NCI-H82 treated with DMSO at 0.1 percent for 48 hours (cell line): ENCODE measurements around the gene PRDM15.

Experiments used
- DNase-seq: peaks from one replicate; lab custom pipeline; 2025; ENCODE audit not compliant: unreplicated experiment; lab: John Stamatoyannopoulos, UW

The PRDM15 gene

DNA sequence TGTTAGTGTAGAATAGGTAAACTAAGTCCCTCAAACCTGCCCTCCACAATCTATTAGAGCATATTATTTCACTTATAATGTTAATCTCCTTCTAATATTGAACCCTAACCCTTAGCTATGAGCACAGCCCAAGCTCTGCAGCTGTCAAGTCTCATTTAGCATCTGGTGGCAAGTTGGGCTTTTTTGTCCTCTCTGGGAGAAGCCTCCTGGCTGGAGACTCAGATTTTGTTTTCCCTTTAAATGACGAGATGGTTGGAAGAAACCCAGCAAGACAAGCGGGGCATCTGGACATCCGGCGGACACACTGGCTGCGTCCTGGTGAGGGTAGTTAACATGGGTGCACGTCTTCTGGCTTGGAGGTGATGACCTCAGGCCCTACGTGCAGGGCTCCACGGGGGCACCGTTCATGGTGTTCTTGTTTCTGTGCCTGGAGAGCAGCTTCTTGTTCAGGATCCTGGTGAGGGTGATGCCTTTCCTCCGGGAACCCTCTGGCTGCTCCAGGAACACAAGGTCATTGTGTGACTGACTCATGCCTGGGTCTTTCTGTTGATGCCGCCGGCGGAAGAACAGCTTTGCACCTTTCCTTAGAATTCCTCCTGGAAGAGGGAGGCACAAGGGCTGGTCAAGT is 9.7 kb upstream of the PRDM15 start:
- no peak for DNase-seq

GRCh38 chr21:41887667-41888066 is 8.5 kb upstream of the PRDM15 start:
- no peak for DNase-seq

- no peak for DNase-seq
These were observed 7.2 kb upstream of the PRDM15 start for GRCh38 chr21:41886328-41886727.

GRCh38 chr21:41885341-41886024 is 6.3 kb upstream of the PRDM15 start:
- no peak for DNase-seq

GRCh38 chr21:41884501-41885030 is 5.4 kb upstream of the PRDM15 start:
- no peak for DNase-seq

DNA sequence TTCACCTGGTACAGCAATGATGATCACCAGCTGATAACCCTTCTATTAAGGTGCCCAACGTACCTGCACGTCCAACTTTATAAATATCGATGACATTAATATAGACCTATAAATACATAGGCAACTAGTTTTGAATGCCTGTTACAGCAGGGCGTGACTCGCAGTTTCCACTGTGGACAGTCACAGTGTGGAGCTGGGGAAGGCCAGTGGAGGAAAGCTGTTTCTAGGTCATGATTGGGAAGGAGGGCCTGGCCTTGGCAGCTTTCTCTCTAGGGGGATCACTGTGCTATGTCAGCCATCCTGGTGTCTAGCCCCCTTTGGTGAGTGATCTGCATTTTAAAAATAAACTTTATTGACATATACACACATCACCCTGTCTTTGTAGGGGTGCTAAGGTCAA is 4.4 kb upstream of the PRDM15 start:
- no peak for DNase-seq

DNA sequence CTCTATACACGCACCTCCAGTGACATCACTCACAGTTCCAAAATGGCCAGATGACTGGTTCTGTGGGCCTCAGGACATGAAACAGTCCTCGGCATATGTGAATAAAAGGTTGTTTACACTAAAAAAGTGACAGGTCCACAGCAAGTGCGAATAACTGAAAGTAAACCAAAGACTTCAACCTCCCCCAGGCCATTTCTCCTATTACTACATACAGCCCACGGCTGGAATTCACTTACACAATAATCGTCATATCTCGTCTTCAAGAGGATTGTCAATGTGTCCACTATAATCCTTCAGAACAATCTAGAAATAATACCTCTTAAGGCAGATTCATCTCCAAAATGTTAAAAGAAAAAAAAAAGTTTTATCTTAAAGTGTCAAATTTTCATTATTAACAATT is 1.9 kb upstream of the PRDM15 start:
- DNase-seq, result no peak

GRCh38 chr21:41880153-41880552 is 1.0 kb upstream of the PRDM15 start:
- no peak for DNase-seq

GRCh38 chr21:41878831-41879189 is 334 bp downstream of the PRDM15 start:
- DNase-seq, result peak; percentile 43

- no peak for DNase-seq
These were observed 978 bp downstream of the PRDM15 start for GRCh38 chr21:41877901-41878830.

GRCh38 chr21:41876928-41877652 is 2.1 kb downstream of the PRDM15 start:
- DNase-seq, result no peak

DNA sequence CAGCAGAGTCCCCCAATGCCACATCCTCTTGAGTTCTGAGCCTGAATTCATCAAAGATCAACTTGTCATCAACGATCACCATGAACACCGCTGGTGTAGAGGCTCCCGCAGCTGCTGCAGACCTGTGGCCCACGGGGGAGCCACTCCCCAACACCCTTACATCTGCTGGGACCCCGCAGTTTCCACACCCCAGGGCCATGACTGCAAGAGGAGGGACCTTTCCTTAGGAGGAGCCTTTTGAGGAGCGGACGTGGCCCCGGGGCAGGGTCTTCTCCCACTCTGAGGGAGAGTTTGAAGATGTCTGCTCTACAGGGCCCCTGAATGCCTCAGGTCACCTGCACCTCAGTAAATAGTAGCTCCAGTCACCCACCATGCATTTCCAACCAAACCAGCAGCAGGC is 2.7 kb downstream of the PRDM15 start:
- no peak for DNase-seq

- DNase-seq, result no peak
These were observed 4.1 kb downstream of the PRDM15 start for GRCh38 chr21:41875086-41875485.

DNA sequence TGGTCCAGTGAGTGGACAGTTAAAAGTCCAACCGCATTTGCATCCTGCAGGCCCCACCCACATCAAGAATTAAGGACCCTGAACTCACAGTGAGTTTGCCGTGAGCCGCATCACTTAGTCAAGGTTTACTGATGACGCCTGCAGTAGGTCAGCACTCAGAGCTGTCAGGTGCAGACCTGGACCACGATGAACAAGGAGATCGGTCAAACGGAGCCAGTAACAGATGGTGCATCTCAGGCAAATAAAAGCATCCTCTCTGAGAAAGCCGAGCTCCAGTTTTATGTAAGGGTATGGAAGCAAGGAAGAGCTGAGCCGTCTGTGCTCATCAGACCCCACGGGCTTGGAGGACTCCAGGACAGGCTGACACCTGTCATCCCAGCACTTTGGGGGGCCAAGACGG is 4.5 kb downstream of the PRDM15 start:
- no peak for DNase-seq

- DNase-seq, result no peak
These were observed 5.7 kb downstream of the PRDM15 start for GRCh38 chr21:41873426-41873825.

DNA sequence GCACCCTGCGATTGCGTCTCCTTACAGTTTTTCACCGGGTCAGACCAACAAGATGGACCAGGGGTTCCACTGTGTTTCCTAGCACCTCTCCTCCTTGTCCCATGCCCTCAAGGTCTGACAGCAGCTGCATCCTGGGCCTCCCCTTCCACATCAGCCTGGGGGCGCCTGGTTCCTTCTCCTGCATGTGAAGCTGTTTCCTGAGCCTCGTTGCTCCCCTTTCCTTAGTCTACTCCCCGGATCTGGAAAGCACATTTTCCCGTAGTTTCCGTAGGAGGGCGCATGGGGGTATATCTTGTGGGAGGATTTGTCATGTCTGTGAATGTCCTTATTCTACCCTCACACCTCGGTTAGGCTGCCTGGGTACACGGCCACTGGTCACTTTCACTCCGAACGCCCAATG is 6.1 kb downstream of the PRDM15 start:
- no peak for DNase-seq

DNA sequence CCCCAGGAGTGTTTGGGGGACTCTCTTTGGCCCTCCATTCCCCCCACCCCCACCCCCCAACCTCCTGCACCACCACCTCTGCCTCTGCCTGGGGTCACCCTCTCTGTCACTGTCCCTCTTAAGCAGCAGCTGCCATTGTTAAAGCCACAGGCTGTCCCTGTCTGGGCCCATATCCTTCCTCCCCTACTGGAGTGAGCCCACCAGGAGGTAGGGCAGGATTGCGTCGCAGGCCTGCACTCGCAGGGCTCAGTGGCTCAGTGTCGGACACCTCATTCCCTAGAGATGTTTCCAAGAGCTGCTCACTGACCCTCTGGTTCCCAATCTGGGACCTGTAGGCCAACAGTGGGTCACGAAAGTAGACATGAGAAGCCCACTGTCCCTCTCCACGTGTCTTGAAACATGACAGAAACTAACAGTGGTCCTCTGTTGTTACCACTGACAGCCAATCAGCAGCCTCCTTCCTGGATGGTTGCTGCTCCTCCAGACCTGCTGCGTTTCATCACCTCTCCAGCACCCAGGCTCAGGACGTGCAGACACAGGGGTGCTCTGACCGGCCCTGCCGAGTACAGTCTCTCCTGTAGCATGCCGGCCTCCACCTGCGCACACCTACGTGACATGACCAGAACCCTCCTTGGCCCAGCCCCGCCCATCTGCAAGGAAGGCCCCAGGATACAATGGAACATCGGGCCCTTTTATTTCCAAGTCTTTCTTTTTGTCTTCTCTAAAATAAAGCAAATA is 7.7 kb downstream of the PRDM15 start:
- DNase-seq, result no peak

- no peak for DNase-seq
These were observed 9.4 kb downstream of the PRDM15 start for GRCh38 chr21:41869771-41870170.

- DNase-seq, result no peak
These were observed 11.0 kb downstream of the PRDM15 start for GRCh38 chr21:41868062-41868710.

- DNase-seq, result no peak
These were observed 11.8 kb downstream of the PRDM15 start for GRCh38 chr21:41867313-41867712.
